ENCODE measurements around the gene CACNA1I. TPM values are rescaled to one million over a fixed set of nuclear protein-coding genes. Genes with fewer than 3 reads are reported as not detected.

Gene CACNA1I
- total and polyA plus RNA-seq, 10 donors = 0.24 to 4.1 (median 1.1) TPM

DNA sequence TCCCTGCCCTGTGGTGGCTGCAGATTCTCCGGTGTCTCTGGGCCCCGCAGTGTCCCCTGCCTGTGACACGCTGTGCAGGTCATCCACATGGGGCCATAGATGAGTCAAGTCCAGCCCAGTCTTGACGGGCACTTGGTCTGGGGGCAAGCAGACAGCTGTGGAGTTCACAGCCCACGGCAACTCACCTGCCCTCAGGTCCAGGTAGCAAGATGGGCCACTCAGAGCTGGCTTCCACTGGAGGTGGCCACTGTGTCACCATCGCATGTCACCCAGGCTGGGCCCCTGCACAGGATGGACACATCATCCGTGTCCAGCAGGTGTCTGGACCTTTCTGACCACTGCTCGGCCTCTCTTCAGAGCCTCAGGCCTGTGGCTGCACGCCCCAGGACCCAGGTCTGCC is 109.9 kb downstream of the CACNA1I start:
- intact Hi-C loops (cut with DNase I; ENCODE audit: low total_unique reads) = no loop called here
- DNase-seq = no peak
- H3K4me3 ChIP-seq = no peak overlapping the region
- H3K4me1 ChIP-seq = peaks cover 0 to 5% (median 2%) of the 10 kb centered on the region in 6 donors
- no peaks in the 10 kb centered on the region for H3K9me3 ChIP-seq
- no peak overlapping the region for H3K27ac ChIP-seq
- TF ChIP-seq, protein P1, sequence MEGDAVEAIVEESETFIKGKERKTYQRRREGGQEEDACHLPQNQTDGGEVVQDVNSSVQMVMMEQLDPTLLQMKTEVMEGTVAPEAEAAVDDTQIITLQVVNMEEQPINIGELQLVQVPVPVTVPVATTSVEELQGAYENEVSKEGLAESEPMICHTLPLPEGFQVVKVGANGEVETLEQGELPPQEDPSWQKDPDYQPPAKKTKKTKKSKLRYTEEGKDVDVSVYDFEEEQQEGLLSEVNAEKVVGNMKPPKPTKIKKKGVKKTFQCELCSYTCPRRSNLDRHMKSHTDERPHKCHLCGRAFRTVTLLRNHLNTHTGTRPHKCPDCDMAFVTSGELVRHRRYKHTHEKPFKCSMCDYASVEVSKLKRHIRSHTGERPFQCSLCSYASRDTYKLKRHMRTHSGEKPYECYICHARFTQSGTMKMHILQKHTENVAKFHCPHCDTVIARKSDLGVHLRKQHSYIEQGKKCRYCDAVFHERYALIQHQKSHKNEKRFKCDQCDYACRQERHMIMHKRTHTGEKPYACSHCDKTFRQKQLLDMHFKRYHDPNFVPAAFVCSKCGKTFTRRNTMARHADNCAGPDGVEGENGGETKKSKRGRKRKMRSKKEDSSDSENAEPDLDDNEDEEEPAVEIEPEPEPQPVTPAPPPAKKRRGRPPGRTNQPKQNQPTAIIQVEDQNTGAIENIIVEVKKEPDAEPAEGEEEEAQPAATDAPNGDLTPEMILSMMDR (IDR thresholded peaks at IDR 0.05 in 8 of 11, conservative IDR thresholded peaks at IDR 0.05 in 3 of 11) = no peak
- TF ChIP-seq POLR2AphosphoS5 (IDR thresholded peaks at IDR 0.05) (no peak), POLR2A (IDR thresholded peaks at IDR 0.05) (no peak)
- H3K27me3 ChIP-seq (replicated peaks in 1 of 7) = peaks cover 0 to 61% (median 13%) of the 10 kb centered on the region in 7 donors
- 72 to 100% (median 87%) methylated on average over 1 to 9 of the region's 9 CpGs for WGBS, 5 donors
- no peaks in the 10 kb centered on the region for H3K36me3 ChIP-seq

DNA sequence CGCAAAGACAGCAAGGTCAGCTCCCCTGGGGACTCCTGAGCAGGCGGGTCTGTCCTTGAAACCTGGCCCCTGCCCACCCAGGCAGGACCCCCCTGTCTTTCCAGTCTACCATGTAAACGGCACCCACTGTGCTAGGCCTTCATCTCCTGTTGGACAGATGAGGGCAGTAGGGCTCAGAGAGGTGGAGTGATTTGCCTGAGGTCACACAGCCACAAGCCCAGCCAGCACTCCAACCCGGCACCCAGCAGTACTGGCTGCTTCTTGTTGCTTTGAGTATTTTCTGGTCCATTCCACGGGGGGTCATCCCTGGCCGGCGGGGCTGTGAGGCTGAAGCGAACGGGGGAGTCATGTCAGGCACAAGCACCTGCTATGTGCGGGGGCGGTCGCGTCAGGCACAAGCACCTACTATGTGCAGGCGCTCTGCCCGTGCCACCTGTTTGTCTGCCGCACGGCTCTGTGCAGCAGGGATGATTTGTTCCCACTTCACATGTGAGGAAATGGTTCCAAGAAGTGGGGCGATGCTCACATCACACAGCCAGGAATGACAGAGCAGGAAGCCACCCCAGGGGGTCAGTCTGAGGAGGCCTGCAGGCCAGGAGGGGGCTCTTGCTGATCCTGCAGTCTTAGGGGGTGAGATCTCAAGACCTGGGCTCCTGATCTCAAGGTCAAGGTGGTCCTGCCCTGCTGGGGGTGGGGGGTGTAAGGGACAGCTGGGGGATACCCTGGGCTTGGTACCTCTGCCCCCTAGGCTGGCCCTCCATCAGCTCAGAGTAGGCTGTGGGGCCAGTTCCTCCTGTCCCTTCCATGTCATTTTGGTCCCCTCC is 110.7 kb downstream of the CACNA1I start:
- no peak for DNase-seq
- Histone ChIP-seq H3K9me3 (no peaks in the 10 kb centered on the region), H3K4me3 (no peak overlapping the region), H3K4me1 (peaks cover 0 to 12% (median 5%) of the 10 kb centered on the region in 6 donors), H3K27me3 (replicated peaks in 1 of 7) (peaks cover 0 to 69% (median 20%) of the 10 kb centered on the region in 7 donors), H3K27ac (no peak overlapping the region), H3K36me3 (no peaks in the 10 kb centered on the region)
- TF ChIP-seq POLR2A (IDR thresholded peaks at IDR 0.05) (no peak), POLR2AphosphoS5 (IDR thresholded peaks at IDR 0.05) (no peak)
- TF ChIP-seq, protein P1 (IDR thresholded peaks at IDR 0.05 in 8 of 11, conservative IDR thresholded peaks at IDR 0.05 in 3 of 11) = no peak
- intact Hi-C loops (cut with DNase I; ENCODE audit: low total_unique reads) = no loop called here
- 79 to 93% (median 85%) methylated on average over 12 to 18 of the region's 18 CpGs for WGBS, 5 donors

DNA sequence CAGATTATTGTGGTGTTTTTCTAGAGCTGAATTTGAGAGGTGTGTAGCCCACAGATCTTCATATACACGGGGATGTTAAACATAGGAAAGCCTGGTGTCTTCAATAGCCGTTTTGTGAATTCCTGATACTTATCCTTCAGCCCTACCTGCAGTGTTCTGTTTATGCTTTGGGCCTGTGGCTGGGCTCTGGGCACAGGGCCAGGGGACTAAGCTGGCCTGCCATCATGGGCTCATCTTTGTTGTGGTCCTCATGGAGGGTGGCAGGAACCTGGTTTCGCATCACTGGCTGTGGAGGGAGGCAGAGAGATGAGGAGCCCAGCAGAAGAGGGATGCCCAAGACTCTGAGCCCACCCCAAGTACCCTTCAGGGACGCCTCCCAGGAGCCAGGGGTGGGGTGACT is 112.4 kb downstream of the CACNA1I start:
- intact Hi-C loops (cut with DNase I; ENCODE audit: low total_unique reads) = no loop called here
- Histone ChIP-seq H3K27me3 (replicated peaks in 1 of 7) (peaks cover 0 to 78% (median 36%) of the 10 kb centered on the region in 7 donors), H3K9me3 (no peaks in the 10 kb centered on the region), H3K36me3 (no peaks in the 10 kb centered on the region), H3K4me3 (no peak overlapping the region), H3K4me1 (peaks cover 0 to 13% (median 5%) of the 10 kb centered on the region in 6 donors), H3K27ac (no peak overlapping the region)
- TF ChIP-seq POLR2A (IDR thresholded peaks at IDR 0.05) (no peak), POLR2AphosphoS5 (IDR thresholded peaks at IDR 0.05) (no peak)
- TF ChIP-seq, protein P1 (IDR thresholded peaks at IDR 0.05 in 8 of 11, conservative IDR thresholded peaks at IDR 0.05 in 3 of 11) = no peak
- WGBS, 5 donors = 67 to 82% (median 77%) methylated on average over 4 of the region's 4 CpGs
- DNase-seq = no peak

DNA sequence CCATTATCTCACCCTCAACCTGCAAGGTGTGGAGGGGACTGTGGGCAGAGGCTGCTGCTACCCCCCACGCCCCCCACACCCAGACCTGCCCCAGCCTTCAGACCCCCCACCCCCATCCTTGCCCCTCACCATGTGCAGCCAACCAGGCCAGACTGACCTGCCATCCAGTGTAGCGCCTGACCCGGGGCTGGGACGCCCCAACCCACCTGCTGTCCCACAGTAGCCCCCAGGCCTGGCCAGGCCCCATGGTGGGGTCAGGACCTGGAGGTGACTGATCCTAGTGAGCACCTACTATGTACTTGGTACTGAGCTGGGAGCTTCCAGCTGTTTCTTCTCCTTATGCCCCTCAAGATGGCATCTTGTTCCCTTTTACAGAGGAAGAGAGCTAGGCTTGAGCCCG is 113.1 kb downstream of the CACNA1I start:
- H3K36me3 ChIP-seq = no peaks in the 10 kb centered on the region
- TF ChIP-seq POLR2AphosphoS5 (IDR thresholded peaks at IDR 0.05) = no peak
- TF ChIP-seq, protein P1 (IDR thresholded peaks at IDR 0.05 in 8 of 11, conservative IDR thresholded peaks at IDR 0.05 in 3 of 11) = no peak
- no peak for TF ChIP-seq POLR2A (IDR thresholded peaks at IDR 0.05)
- intact Hi-C loops (cut with DNase I; ENCODE audit: low total_unique reads) = no loop called here
- peaks cover 0 to 13% (median 5%) of the 10 kb centered on the region in 6 donors for H3K4me1 ChIP-seq
- H3K27me3 ChIP-seq (replicated peaks in 1 of 7) = peaks cover 0 to 81% (median 39%) of the 10 kb centered on the region in 7 donors
- H3K27ac ChIP-seq = no peak overlapping the region
- DNase-seq = no peak
- H3K4me3 ChIP-seq = no peak overlapping the region
- 80 to 91% (median 88%) methylated on average over 4 to 5 of the region's 5 CpGs for WGBS, 5 donors
- no peaks in the 10 kb centered on the region for H3K9me3 ChIP-seq

Data from spleen (tissue), 11 donors.